Measurements from ENCODE around the gene TAPBP. TPM values are rescaled to one million over a fixed set of nuclear protein-coding genes. Genes with fewer than 3 reads are reported as not detected.

The TAPBP gene
- total and polyA plus RNA-seq, 2 of the 8 experiments (the other 6 are each of a cell fraction or from before 2014, with no cell fraction given): 24.5 to 35.4 TPM

DNA sequence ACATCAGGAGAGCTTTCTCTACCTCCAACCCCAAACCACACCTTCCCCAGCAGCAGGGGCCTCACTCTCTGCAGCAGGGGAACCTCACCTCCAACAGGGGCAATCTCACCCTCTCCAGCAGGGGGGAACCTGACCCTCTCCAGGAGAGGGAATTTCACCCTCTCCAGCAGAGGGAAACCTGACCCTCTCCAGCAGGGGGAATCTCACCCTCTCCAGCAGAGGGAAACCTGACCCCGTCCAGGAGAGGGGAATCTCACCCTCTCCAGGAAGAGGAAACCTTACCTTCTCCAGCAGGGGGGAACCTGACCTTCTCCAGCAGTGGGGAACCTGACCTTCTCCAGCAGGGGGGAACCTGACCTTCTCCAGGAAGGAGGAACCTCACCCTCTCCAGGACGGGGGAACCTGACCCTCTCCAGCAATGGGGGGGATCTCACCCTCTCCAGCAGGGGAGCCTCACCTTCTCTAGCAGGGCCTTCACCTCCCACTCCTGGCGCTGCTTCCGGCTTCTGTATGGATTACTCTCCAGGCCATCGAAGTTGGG lies 33.8 kb downstream of the TAPBP start:
- Histone ChIP-seq H3K18ac (ENCODE audit: extremely low read depth, low read length) (no peak overlapping the region), H2AK5ac (ENCODE audit: low read depth, low read length) (no peak overlapping the region), H4K20me1 (replicated peaks in 1 of 2; ENCODE audit: control insufficient read depth in 1 of 2, insufficient read depth in 2 of 2, low read length in 2 of 2) (peaks cover 5 to 6% of the 10 kb centered on the region in 2 experiments), H2AFZ (ENCODE audit: low read length) (no peak overlapping the region), H3K9ac (replicated peaks in 1 of 4; ENCODE audit: extremely low read depth in 1 of 4, low read depth in 3 of 4, low read length in 3 of 4) (no peak overlapping the region), H3K27ac (ENCODE audit: low read depth, low read length) (no peak overlapping the region), H3K79me2 (ENCODE audit: control insufficient read depth in 1 of 2, insufficient read depth in 2 of 2, low read length in 2 of 2) (peaks cover 0 to 4% of the 10 kb centered on the region in 2 experiments; a peak in 2 of 4 replicates), H3K56ac (replicated peaks; ENCODE audit: insufficient read length, low read depth, low read length) (no peak overlapping the region), H3K23me2 (ENCODE audit: low read depth, low read length) (peaks cover 8% of the 10 kb centered on the region), H4K8ac (ENCODE audit: extremely low read depth, insufficient read depth, low read length) (no peak overlapping the region), H2BK120ac (replicated peaks; ENCODE audit: low read depth, low read length) (no peak overlapping the region), H3K4me2 (ENCODE audit: insufficient read depth in 1 of 2, low read depth in 2 of 2, low read length in 2 of 2) (no peak overlapping the region; a peak in 1 of 4 replicates), H3K14ac (ENCODE audit: insufficient read length) (no peak overlapping the region), H4K5ac (ENCODE audit: insufficient read length, low read depth, low read length) (no peak overlapping the region), H3K79me1 (ENCODE audit: low read depth, low read length) (no peaks in the 10 kb centered on the region), H3K27me3 (replicated peaks in 1 of 4; ENCODE audit: control insufficient read depth in 3 of 4, extremely low read depth in 1 of 4, insufficient read depth in 3 of 4, low read length in 3 of 4) (no peaks in the 10 kb centered on the region), H3K23ac (ENCODE audit: insufficient read length) (no peak overlapping the region), H2BK12ac (ENCODE audit: low read depth, low read length) (no peak overlapping the region), H2BK20ac (ENCODE audit: low read length) (no peak overlapping the region), H2BK5ac (ENCODE audit: low read depth, low read length) (peak overlapping the region; percentile 45; the same call in 1 of the 2 replicates), H3K36me3 (ENCODE audit: control insufficient read depth in 2 of 4, insufficient read depth in 4 of 4, low read length in 3 of 4) (peaks cover 6 to 34% (median 21%) of the 10 kb centered on the region in 4 experiments; a peak in 7 of 8 replicates), H3K9me3 (ENCODE audit: insufficient read depth in 2 of 2, low read depth in 1 of 2, low read length in 1 of 2) (no peaks in the 10 kb centered on the region), H3K4me3 (ENCODE audit: extremely low read depth in 1 of 4, insufficient read depth in 2 of 4, low read depth in 3 of 4, low read length in 4 of 4) (no peak overlapping the region), H3K4ac (replicated peaks; ENCODE audit: insufficient read length, low read depth, low read length) (no peak overlapping the region), H4K91ac (replicated peaks; ENCODE audit: insufficient read length, low read length) (no peak overlapping the region), H2BK15ac (ENCODE audit: low read length) (no peak overlapping the region), H3K4me1 (replicated peaks in 1 of 4; ENCODE audit: control insufficient read depth in 3 of 4, insufficient read depth in 4 of 4, low read length in 3 of 4) (peaks cover 0 to 15% (median 6%) of the 10 kb centered on the region in 4 experiments; a peak in 6 of 7 replicates)
- ChIA-PET POLR2A (ENCODE audit: partially characterized antibody) (interaction anchor here (0.9 to 12.0 kb wide), 6 partner anchors 8 to 310 kb away, joined by 3 to 337 read pairs (median 12); partner anchors contain the start of genes PFDN6, RGL2, RPS18 and VPS52), CTCF (ENCODE audit: partially characterized antibody) (interaction anchor here (0.6 to 8.0 kb wide), 12 partner anchors 9 to 106 kb away, joined by 3 to 81 read pairs (median 3); partner anchors contain the start of genes PFDN6, RGL2, RPS18 and TAPBP)
- peak in 1 of 2 experiments; percentile 64 for DNase-seq (ENCODE audit: low read depth in 1 of 2, low spot score in 2 of 2)
- TF ChIP-seq, protein P1, sequence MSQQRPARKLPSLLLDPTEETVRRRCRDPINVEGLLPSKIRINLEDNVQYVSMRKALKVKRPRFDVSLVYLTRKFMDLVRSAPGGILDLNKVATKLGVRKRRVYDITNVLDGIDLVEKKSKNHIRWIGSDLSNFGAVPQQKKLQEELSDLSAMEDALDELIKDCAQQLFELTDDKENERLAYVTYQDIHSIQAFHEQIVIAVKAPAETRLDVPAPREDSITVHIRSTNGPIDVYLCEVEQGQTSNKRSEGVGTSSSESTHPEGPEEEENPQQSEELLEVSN (IDR thresholded peaks at IDR 0.05): no peak
- peak; percentile 58 to 67 for TF ChIP-seq RAD21 (IDR thresholded peaks at IDR 0.05 in 1 of 2, conservative IDR thresholded peaks at IDR 0.05 in 1 of 2; ENCODE audit: low read depth in 2 of 2, low read length in 2 of 2)
- TF ChIP-seq TBP (IDR thresholded peaks at IDR 0.05; ENCODE audit: low read depth, low read length): no peak
- TF ChIP-seq TEAD4 (IDR thresholded peaks at IDR 0.05; ENCODE audit: low read depth, low read length): peak; percentile 28; the same call in 1 of the 2 replicates
- TF ChIP-seq JUND (IDR thresholded peaks at IDR 0.05; ENCODE audit: low read length): no peak
- TF ChIP-seq, protein P2, sequence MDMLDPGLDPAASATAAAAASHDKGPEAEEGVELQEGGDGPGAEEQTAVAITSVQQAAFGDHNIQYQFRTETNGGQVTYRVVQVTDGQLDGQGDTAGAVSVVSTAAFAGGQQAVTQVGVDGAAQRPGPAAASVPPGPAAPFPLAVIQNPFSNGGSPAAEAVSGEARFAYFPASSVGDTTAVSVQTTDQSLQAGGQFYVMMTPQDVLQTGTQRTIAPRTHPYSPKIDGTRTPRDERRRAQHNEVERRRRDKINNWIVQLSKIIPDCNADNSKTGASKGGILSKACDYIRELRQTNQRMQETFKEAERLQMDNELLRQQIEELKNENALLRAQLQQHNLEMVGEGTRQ (IDR thresholded peaks at IDR 0.05; ENCODE audit: low read length): no peak
- TF ChIP-seq, protein P3, sequence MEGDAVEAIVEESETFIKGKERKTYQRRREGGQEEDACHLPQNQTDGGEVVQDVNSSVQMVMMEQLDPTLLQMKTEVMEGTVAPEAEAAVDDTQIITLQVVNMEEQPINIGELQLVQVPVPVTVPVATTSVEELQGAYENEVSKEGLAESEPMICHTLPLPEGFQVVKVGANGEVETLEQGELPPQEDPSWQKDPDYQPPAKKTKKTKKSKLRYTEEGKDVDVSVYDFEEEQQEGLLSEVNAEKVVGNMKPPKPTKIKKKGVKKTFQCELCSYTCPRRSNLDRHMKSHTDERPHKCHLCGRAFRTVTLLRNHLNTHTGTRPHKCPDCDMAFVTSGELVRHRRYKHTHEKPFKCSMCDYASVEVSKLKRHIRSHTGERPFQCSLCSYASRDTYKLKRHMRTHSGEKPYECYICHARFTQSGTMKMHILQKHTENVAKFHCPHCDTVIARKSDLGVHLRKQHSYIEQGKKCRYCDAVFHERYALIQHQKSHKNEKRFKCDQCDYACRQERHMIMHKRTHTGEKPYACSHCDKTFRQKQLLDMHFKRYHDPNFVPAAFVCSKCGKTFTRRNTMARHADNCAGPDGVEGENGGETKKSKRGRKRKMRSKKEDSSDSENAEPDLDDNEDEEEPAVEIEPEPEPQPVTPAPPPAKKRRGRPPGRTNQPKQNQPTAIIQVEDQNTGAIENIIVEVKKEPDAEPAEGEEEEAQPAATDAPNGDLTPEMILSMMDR (IDR thresholded peaks at IDR 0.05; ENCODE audit: control extremely low read depth in 1 of 3, insufficient read depth in 1 of 3, low read depth in 1 of 3, low read length in 3 of 3): peak in 2 of 3 experiments; percentile 80 to 99; a peak in 3 of 4 replicates
- no peak for FAIRE-seq
- WGBS, 2 experiments (ENCODE audit: extremely low coverage in 1 of 2, insufficient coverage in 1 of 2, insufficient read length in 1 of 2, insufficient replicate concordance in 2 of 2, low coverage in 1 of 2, low lambda C conversion rate in 2 of 2, missing lambda C conversion rate in 1 of 2): 76% methylated on average over 4 of the region's 5 CpGs; no CpG with 5 or more reads in 1 of the 2 experiments

Data from H1 (cell line).